ENCODE data around the gene ZNF140. TPM values are rescaled to one million over a fixed set of nuclear protein-coding genes. Genes with fewer than 3 reads are reported as not detected.

ZNF140 gene
- total and polyA plus RNA-seq, 2 of the 13 experiments (the other 11 are each of a cell fraction or from before 2014, with no cell fraction given): 8.7 to 13.5 TPM

DNA sequence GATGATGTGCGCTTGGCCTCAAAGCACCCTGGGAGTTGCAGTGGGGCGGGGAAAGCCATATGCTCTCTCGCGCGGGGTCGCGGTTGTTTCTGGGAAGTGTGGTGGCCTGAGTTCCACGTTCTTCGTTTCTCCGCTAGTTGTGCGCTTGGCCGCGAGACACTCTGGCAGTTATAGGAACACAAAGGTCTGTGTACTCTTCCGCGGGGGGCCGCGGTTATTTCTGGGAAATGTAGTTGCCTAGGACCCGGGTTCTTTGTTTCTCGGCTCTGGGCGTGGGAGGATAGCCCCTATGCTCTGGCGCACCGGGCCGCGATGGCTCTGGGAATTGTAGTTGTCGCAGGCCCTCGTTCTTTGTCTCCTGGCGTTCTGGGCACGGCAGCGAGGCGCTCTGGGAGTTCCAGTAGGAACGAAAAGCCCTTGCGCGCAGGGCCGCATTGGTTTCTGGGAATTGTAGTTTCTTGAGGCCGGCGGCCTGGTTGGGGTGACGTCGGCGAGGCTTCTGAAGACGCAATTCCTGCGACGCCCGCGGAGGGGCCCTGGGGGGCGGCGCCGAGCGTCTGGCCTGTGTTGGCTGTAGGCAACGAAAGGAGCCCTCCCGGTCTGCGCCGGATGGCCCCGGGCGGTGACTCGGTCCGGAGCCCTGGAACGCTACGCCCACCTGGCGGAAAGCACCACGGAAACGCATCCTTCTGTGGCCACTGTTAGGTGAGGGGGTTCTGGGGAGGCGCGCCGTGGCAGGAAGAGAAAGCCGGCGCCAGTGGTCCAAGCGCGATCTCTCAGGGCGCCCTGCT is at the start of gene ZNF140 (continued):
- TF ChIP-seq ELF1 (CRISPR knock-in tag; IDR thresholded peaks at IDR 0.05) (no peak; the same call in 1 of the 2 replicates), ZNF225 (CRISPR knock-in tag; IDR thresholded peaks at IDR 0.05) (peak; percentile 52; the same call in 1 of the 2 replicates), SOX6 (IDR thresholded peaks at IDR 0.05) (no peak), SOX6 (CRISPR knock-in tag; IDR thresholded peaks at IDR 0.05) (peak; percentile 31), MEIS1 (CRISPR knock-in tag; IDR thresholded peaks at IDR 0.05; ENCODE audit: borderline replicate concordance) (peak; percentile 28), MEF2D (CRISPR knock-in tag; IDR thresholded peaks at IDR 0.05) (no peak), ZZZ3 (CRISPR knock-in tag; IDR thresholded peaks at IDR 0.05; ENCODE audit: borderline replicate concordance) (no peak; the same call in 1 of the 2 replicates), NR1H2 (CRISPR knock-in tag; IDR thresholded peaks at IDR 0.05; ENCODE audit: borderline replicate concordance, low read depth) (no peak), HDAC2 (CRISPR knock-in tag; IDR thresholded peaks at IDR 0.05) (peak; percentile 35), ZNF232 (CRISPR knock-in tag; IDR thresholded peaks at IDR 0.05; ENCODE audit: borderline replicate concordance) (peak; percentile 68; the same call in 1 of the 2 replicates), ASH2L (IDR thresholded peaks at IDR 0.05; ENCODE audit: insufficient read length, low read depth, low read length) (peak; percentile 82), SRSF9 (IDR thresholded peaks at IDR 0.05; ENCODE audit: borderline replicate concordance, insufficient read depth, low read depth, low read length, poor library complexity, severe bottlenecking) (no peak), ZNF160 (CRISPR knock-in tag; IDR thresholded peaks at IDR 0.05) (no peak), ZSCAN25 (CRISPR knock-in tag; IDR thresholded peaks at IDR 0.05) (peak; percentile 40; the same call in 1 of the 2 replicates), ZNF224 (CRISPR knock-in tag; IDR thresholded peaks at IDR 0.05) (0 out of 2 replicates have a peak, but pooled peaks have one; percentile 74), TSC22D2 (CRISPR knock-in tag; IDR thresholded peaks at IDR 0.05; ENCODE audit: borderline replicate concordance) (peak; percentile 59; the same call in 1 of the 2 replicates), ZNF30 (CRISPR knock-in tag; IDR thresholded peaks at IDR 0.05) (peak; percentile 76; the same call in 1 of the 2 replicates), TEAD3 (CRISPR knock-in tag; optimal IDR thresholded peaks at IDR 0.05; ENCODE audit: borderline replicate concordance) (peak; percentile 34), ZMYM3 (CRISPR knock-in tag; IDR thresholded peaks at IDR 0.05) (0 out of 2 replicates have a peak, but pooled peaks have one; percentile 9), AHR (CRISPR knock-in tag; IDR thresholded peaks at IDR 0.05) (0 out of 2 replicates have a peak, but pooled peaks have one; percentile 45), STAG1 (CRISPR knock-in tag; IDR thresholded peaks at IDR 0.05) (peak; percentile 32)
- TF ChIP-seq, protein P1, sequence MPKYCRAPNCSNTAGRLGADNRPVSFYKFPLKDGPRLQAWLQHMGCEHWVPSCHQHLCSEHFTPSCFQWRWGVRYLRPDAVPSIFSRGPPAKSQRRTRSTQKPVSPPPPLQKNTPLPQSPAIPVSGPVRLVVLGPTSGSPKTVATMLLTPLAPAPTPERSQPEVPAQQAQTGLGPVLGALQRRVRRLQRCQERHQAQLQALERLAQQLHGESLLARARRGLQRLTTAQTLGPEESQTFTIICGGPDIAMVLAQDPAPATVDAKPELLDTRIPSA (CRISPR knock-in tag; IDR thresholded peaks at IDR 0.05; ENCODE audit: borderline replicate concordance): 0 out of 2 replicates have a peak, but pooled peaks have one; percentile 34
- TF ChIP-seq, protein P2, sequence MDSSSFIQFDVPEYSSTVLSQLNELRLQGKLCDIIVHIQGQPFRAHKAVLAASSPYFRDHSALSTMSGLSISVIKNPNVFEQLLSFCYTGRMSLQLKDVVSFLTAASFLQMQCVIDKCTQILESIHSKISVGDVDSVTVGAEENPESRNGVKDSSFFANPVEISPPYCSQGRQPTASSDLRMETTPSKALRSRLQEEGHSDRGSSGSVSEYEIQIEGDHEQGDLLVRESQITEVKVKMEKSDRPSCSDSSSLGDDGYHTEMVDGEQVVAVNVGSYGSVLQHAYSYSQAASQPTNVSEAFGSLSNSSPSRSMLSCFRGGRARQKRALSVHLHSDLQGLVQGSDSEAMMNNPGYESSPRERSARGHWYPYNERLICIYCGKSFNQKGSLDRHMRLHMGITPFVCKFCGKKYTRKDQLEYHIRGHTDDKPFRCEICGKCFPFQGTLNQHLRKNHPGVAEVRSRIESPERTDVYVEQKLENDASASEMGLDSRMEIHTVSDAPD (CRISPR knock-in tag; IDR thresholded peaks at IDR 0.05): 0 out of 2 replicates have a peak, but pooled peaks have one; percentile 56
- TF ChIP-seq, protein P3, sequence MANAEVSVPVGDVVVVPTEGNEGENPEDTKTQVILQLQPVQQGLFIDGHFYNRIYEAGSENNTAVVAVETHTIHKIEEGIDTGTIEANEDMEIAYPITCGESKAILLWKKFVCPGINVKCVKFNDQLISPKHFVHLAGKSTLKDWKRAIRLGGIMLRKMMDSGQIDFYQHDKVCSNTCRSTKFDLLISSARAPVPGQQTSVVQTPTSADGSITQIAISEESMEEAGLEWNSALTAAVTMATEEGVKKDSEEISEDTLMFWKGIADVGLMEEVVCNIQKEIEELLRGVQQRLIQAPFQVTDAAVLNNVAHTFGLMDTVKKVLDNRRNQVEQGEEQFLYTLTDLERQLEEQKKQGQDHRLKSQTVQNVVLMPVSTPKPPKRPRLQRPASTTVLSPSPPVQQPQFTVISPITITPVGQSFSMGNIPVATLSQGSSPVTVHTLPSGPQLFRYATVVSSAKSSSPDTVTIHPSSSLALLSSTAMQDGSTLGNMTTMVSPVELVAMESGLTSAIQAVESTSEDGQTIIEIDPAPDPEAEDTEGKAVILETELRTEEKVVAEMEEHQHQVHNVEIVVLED (CRISPR knock-in tag; IDR thresholded peaks at IDR 0.05; ENCODE audit: borderline replicate concordance): peak; percentile 93

Data from HepG2 (cell line).